H1 (cell line): Measurements from ENCODE around the gene FAM149B1. TPM values are rescaled to one million over a fixed set of nuclear protein-coding genes. Genes with fewer than 3 reads are reported as not detected.

Source experiments
- CTCF ChIA-PET: fragments of 300-600 bp; sonication (Branson Sonifier 250); formaldehyde crosslinking; loops from one replicate; lab custom pipeline; 2021; ENCODE audit not compliant: partially characterized antibody; lab: Charles Lee
- POLR2A ChIA-PET: fragments of 300-600 bp; sonication (Branson Sonifier 250); formaldehyde crosslinking; loops from one replicate; lab custom pipeline; 2021; ENCODE audit warnings: inconsistent platforms; ENCODE audit not compliant: partially characterized antibody; lab: Charles Lee
- DNase-seq, 2 experiments: peaks; one replicate each; pipeline versions ENCODE4 v3.0.0 to v3.0.0-alpha.2; 2010 to 2022; ENCODE audit warnings: low spot score in 2 of 2, low read depth in 1 of 2, mixed read lengths in 1 of 2
- FAIRE-seq: peaks from 2 replicates; lab custom pipeline; 2011; peaks lifted over from hg19 to GRCh38; lab: Jason Lieb, UNC
- H2AFZ ChIP-seq: 2 replicates; pipeline ENCODE4 v1.8.1; 2012; ENCODE audit warnings: low read length, inconsistent platforms
- H2AK5ac ChIP-seq: 2 replicates; pipeline ENCODE4 v1.6.1; 2013; ENCODE audit warnings: low read depth, low read length
- H2BK120ac ChIP-seq: replicated peaks from 2 replicates; pipeline ENCODE3; 2013; ENCODE audit warnings: low read depth, low read length, inconsistent platforms
- H2BK12ac ChIP-seq: 2 replicates; pipeline ENCODE4 v1.6.1; 2013; ENCODE audit warnings: low read depth, low read length
- H2BK15ac ChIP-seq: 2 replicates; pipeline ENCODE4 v1.6.1; 2013; ENCODE audit warnings: low read length
- H2BK20ac ChIP-seq: 2 replicates; pipeline ENCODE4 v1.6.1; 2013; ENCODE audit warnings: low read length
- H2BK5ac ChIP-seq: 2 replicates; pipeline ENCODE4 v1.6.1; 2013; ENCODE audit warnings: low read depth, low read length
- H3K14ac ChIP-seq: 2 replicates; pipeline ENCODE4 v1.6.1; 2013; ENCODE audit warnings: inconsistent platforms; ENCODE audit not compliant: insufficient read length
- H3K18ac ChIP-seq: 2 replicates; pipeline ENCODE4 v1.6.1; 2013; ENCODE audit warnings: low read length; ENCODE audit errors: extremely low read depth
- H3K23ac ChIP-seq: 2 replicates; pipeline ENCODE4 v1.6.1; 2013; ENCODE audit warnings: inconsistent platforms; ENCODE audit not compliant: insufficient read length
- H3K23me2 ChIP-seq: 2 replicates; pipeline ENCODE4 v1.6.1; 2013; ENCODE audit warnings: low read depth, low read length
- H3K27ac ChIP-seq: 2 replicates; pipeline ENCODE4 v1.6.1; 2011; ENCODE audit warnings: low read depth, low read length, inconsistent platforms
- H3K27me3 ChIP-seq, 4 experiments: replicated peaks in 1 of 4; 1 replicate in 1 of 4; 2 replicates in 3 of 4; pipeline versions ENCODE4 v1.6.1 to v1.8.1; 2011 to 2013; ENCODE audit warnings: low read length in 3 of 4, mild to moderate bottlenecking in 3 of 4, inconsistent platforms in 2 of 4, mixed read lengths in 2 of 4, moderate library complexity in 1 of 4; ENCODE audit not compliant: control insufficient read depth in 3 of 4, insufficient read depth in 3 of 4; ENCODE audit errors: extremely low read depth in 1 of 4
- H3K36me3 ChIP-seq, 4 experiments: 2 replicates each; pipeline versions ENCODE4 v1.6.1 to v1.8.1; 2011 to 2013; ENCODE audit warnings: mild to moderate bottlenecking in 4 of 4, low read length in 3 of 4, moderate library complexity in 2 of 4, control low read depth in 1 of 4, inconsistent platforms in 1 of 4; ENCODE audit not compliant: insufficient read depth in 4 of 4, control insufficient read depth in 2 of 4
- H3K4ac ChIP-seq: replicated peaks from 2 replicates; pipeline ENCODE3; 2013; ENCODE audit warnings: low read length, low read depth, mixed read lengths, inconsistent platforms; ENCODE audit not compliant: insufficient read length
- H3K4me1 ChIP-seq, 4 experiments: replicated peaks in 1 of 4; 1 replicate in 1 of 4; 2 replicates in 3 of 4; pipeline versions ENCODE4 v1.6.1 to v1.8.1; 2011 to 2013; ENCODE audit warnings: low read length in 3 of 4, inconsistent platforms in 2 of 4, mixed read lengths in 1 of 4; ENCODE audit not compliant: insufficient read depth in 4 of 4, control insufficient read depth in 3 of 4
- H3K4me2 ChIP-seq, 2 experiments: 2 replicates each; pipeline versions ENCODE4 v1.6.1 to v1.8.1; 2011 to 2013; ENCODE audit warnings: low read depth in 2 of 2, low read length in 2 of 2, control low read depth in 1 of 2, inconsistent platforms in 1 of 2, mild to moderate bottlenecking in 1 of 2; ENCODE audit not compliant: insufficient read depth in 1 of 2
- H3K4me3 ChIP-seq, 4 experiments: fragments of 200-600, 300-600 bp in 1 of 4; sonication (generic), shearing (Covaris generic), sonication (Bioruptor Twin) in 1 of 4; 2 replicates each; pipeline versions ENCODE4 v1.5.1 to v1.8.1; 2011 to 2016; ENCODE audit warnings: low read length in 4 of 4, low read depth in 3 of 4, control low read depth in 2 of 4, inconsistent platforms in 2 of 4, mild to moderate bottlenecking in 2 of 4, mixed read lengths in 1 of 4, moderate library complexity in 1 of 4; ENCODE audit not compliant: insufficient read depth in 2 of 4; ENCODE audit errors: extremely low read depth in 1 of 4
- H3K56ac ChIP-seq: replicated peaks from 2 replicates; pipeline ENCODE3; 2013; ENCODE audit warnings: low read depth, mild to moderate bottlenecking, mixed read lengths, low read length, inconsistent platforms; ENCODE audit not compliant: insufficient read length
- H3K79me1 ChIP-seq: 2 replicates; pipeline ENCODE4 v1.6.1; 2013; ENCODE audit warnings: low read depth, low read length, control low read depth
- H3K79me2 ChIP-seq, 2 experiments: 2 replicates each; pipeline versions ENCODE4 v1.6.1 to v1.8.1; 2012 to 2013; ENCODE audit warnings: low read length in 2 of 2, mild to moderate bottlenecking in 2 of 2, inconsistent platforms in 1 of 2; ENCODE audit not compliant: insufficient read depth in 2 of 2, control insufficient read depth in 1 of 2
- H3K9ac ChIP-seq, 4 experiments: replicated peaks in 1 of 4; 1 replicate in 1 of 4; 2 replicates in 3 of 4; pipeline versions ENCODE4 v1.6.1 to v1.8.1; 2011 to 2013; ENCODE audit warnings: low read depth in 3 of 4, low read length in 3 of 4, control low read depth in 2 of 4, mild to moderate bottlenecking in 2 of 4, moderate library complexity in 2 of 4, inconsistent platforms in 1 of 4; ENCODE audit errors: extremely low read depth in 1 of 4
- H3K9me3 ChIP-seq, 2 experiments: 2 replicates each; pipeline versions ENCODE4 v1.6.1 to v1.8.1; 2012 to 2013; ENCODE audit warnings: mild to moderate bottlenecking in 2 of 2, moderate library complexity in 2 of 2, control low read depth in 1 of 2, inconsistent platforms in 1 of 2, low read depth in 1 of 2, low read length in 1 of 2, mixed read lengths in 1 of 2; ENCODE audit not compliant: insufficient read depth in 2 of 2
- H4K20me1 ChIP-seq, 2 experiments: replicated peaks in 1 of 2; 2 replicates each; pipeline versions ENCODE3 to v1.8.1; 2011 to 2013; ENCODE audit warnings: inconsistent platforms in 2 of 2, low read length in 2 of 2, mild to moderate bottlenecking in 1 of 2; ENCODE audit not compliant: insufficient read depth in 2 of 2, control insufficient read depth in 1 of 2
- H4K5ac ChIP-seq: 2 replicates; pipeline ENCODE4 v1.6.1; 2013; ENCODE audit warnings: low read length, low read depth, mixed read lengths, inconsistent platforms; ENCODE audit not compliant: insufficient read length
- H4K8ac ChIP-seq: 2 replicates; pipeline ENCODE4 v1.8.0; 2013; ENCODE audit warnings: mild to moderate bottlenecking, moderate library complexity, low read length, inconsistent platforms; ENCODE audit not compliant: insufficient read depth; ENCODE audit errors: extremely low read depth
- H4K91ac ChIP-seq: replicated peaks from 2 replicates; pipeline ENCODE3; 2013; ENCODE audit warnings: low read length, mixed read lengths, inconsistent platforms; ENCODE audit not compliant: insufficient read length
- CHD2 ChIP-seq: IDR thresholded peaks from 2 replicates; pipeline ENCODE4 v1.6.1; 2012; ENCODE audit warnings: low read length, improper control_type of control experiment
- GTF2F1 ChIP-seq: IDR thresholded peaks from 2 replicates; pipeline ENCODE4 v1.6.1; 2012; ENCODE audit warnings: low read depth, low read length, improper control_type of control experiment, borderline replicate concordance
- JUN ChIP-seq: IDR thresholded peaks from 2 replicates; pipeline ENCODE4 v1.6.1; 2011; ENCODE audit warnings: low read depth, mild to moderate bottlenecking, improper control_type of control experiment, low read length
- JUND ChIP-seq: IDR thresholded peaks from 2 replicates; pipeline ENCODE4 v1.6.1; 2011; ENCODE audit warnings: mild to moderate bottlenecking, improper control_type of control experiment, low read length
- NRF1 ChIP-seq: IDR thresholded peaks from 2 replicates; pipeline ENCODE4 v1.6.1; 2011; ENCODE audit warnings: mild to moderate bottlenecking, low read depth, low read length, improper control_type of control experiment
- PHF8 ChIP-seq: fragments of 200-600 bp; sonication (generic); conservative IDR thresholded peaks from 2 replicates; pipeline ENCODE4 v1.7.1; 2012; ENCODE audit warnings: low read depth, mild to moderate bottlenecking, inconsistent platforms, low read length, moderate library complexity
- RFX5 ChIP-seq: IDR thresholded peaks from 2 replicates; pipeline ENCODE4 v1.6.1; 2011; ENCODE audit warnings: low read depth, low read length, improper control_type of control experiment, borderline replicate concordance
- RNF2 ChIP-seq: fragments of 200-900, 300-1000 bp; sonication (generic); IDR thresholded peaks from 2 replicates; pipeline ENCODE4 v1.7.1; 2016; ENCODE audit warnings: borderline replicate concordance, low read depth, mild to moderate bottlenecking, antibody characterized with exemption, low read length; ENCODE audit not compliant: poor library complexity, severe bottlenecking; ENCODE audit errors: missing control alignments
- TAF7 ChIP-seq: optimal IDR thresholded peaks from 2 replicates; pipeline ENCODE3; 2011; ENCODE audit warnings: low read depth, mild to moderate bottlenecking, inconsistent platforms, low read length, moderate library complexity, borderline replicate concordance
- TCF12 ChIP-seq: IDR thresholded peaks from 2 replicates; pipeline ENCODE4 v1.6.1; 2011; ENCODE audit warnings: low read depth, mild to moderate bottlenecking, low read length
- ZNF274 ChIP-seq: IDR thresholded peaks from 2 replicates; pipeline ENCODE4 v1.7.0; 2012; ENCODE audit warnings: low read length, borderline replicate concordance; ENCODE audit errors: extremely low read depth
- WGBS, 2 experiments: shearing (Covaris generic) in 1 of 2; methylation state at CpG; one replicate each; pipeline versions ENCODE4 v1.1.6 to v1.1.7; 2013 to 2015; ENCODE audit warnings: low lambda C conversion rate in 2 of 2, mixed read lengths in 2 of 2, inconsistent platforms in 1 of 2, low coverage in 1 of 2, missing lambda C conversion rate in 1 of 2; ENCODE audit not compliant: insufficient replicate concordance in 2 of 2, insufficient coverage in 1 of 2, insufficient read length in 1 of 2; ENCODE audit errors: extremely low coverage in 1 of 2, missing lambda C conversion rate in 1 of 2; 5-methylcytosine and 5-hydroxymethylcytosine counted together
- polyA plus RNA-seq, 7 experiments: library from polyadenylated mRNA; depleted of rRNA in 3 of 7; stranded (reverse) in 5 of 7; unstranded in 2 of 7; fragments of >200 nt in 5 of 7; fragments of 200-250 nt in 2 of 7; gene quantifications; 1 replicate in 5 of 7; 2 replicates in 1 of 7; 4 replicates in 1 of 7; pipeline versions ENCODE4 v1.2.1 to v1.2.3, GENCODE V29; 2011 to 2013; ENCODE audit warnings: missing spikeins in 2 of 7, mixed read lengths in 2 of 7
- total RNA-seq: library from RNA; stranded (reverse); fragmentation: NEBNext Ultra II Directional; extraction: Animal tissue kit (Norgen Biotek cat#: 25700); gene quantifications from 2 replicates; pipeline ENCODE4 v1.2.1, GENCODE V29; 2021
- TF ChIP-seq, protein P1 (sequence below), 3 experiments: IDR thresholded peaks; 1 replicate in 2 of 3; 2 replicates in 1 of 3; pipeline versions ENCODE4 v1.5.1 to v1.6.1; 2011; ENCODE audit warnings: low read length in 3 of 3, mild to moderate bottlenecking in 3 of 3, inconsistent platforms in 2 of 3, low read depth in 1 of 3, moderate library complexity in 1 of 3; ENCODE audit not compliant: insufficient read depth in 1 of 3; ENCODE audit errors: control extremely low read depth in 1 of 3

Gene FAM149B1
- total and polyA plus RNA-seq, 2 of the 8 experiments (the other 6 are each of a cell fraction or from before 2014, with no cell fraction given) = 16.8 to 21.9 TPM

- H3K27ac ChIP-seq = no peak overlapping the region
- H3K4me1 ChIP-seq = 0 out of 7 replicates have a peak, but pooled peaks cover 0 to 3% (median under 1%) of the 10 kb centered on the region in 4 experiments
- H2BK15ac ChIP-seq = no peak overlapping the region
- CTCF ChIA-PET = no interaction called here
- H3K27me3 ChIP-seq = no peaks in the 10 kb centered on the region
- no peaks in the 10 kb centered on the region for H3K23me2 ChIP-seq
- no peak overlapping the region for H2AK5ac ChIP-seq
- H3K4me3 ChIP-seq = no peak overlapping the region
- H3K9me3 ChIP-seq = no peaks in the 10 kb centered on the region
- DNase-seq (no peak), FAIRE-seq (no peak)
- H3K14ac ChIP-seq = no peak overlapping the region
- H2AFZ ChIP-seq = no peak overlapping the region
- no peak overlapping the region for H2BK20ac ChIP-seq
- no peak overlapping the region for H4K91ac ChIP-seq
- H3K56ac ChIP-seq = no peak overlapping the region
- H2BK5ac ChIP-seq = no peak overlapping the region
- no peaks in the 10 kb centered on the region for H3K79me2 ChIP-seq
- H4K20me1 ChIP-seq = no peaks in the 10 kb centered on the region
- no peak overlapping the region for H3K4ac ChIP-seq
- H3K9ac ChIP-seq = no peak overlapping the region
- no peak overlapping the region for H2BK12ac ChIP-seq
- no peak overlapping the region for H3K23ac ChIP-seq
- POLR2A ChIA-PET = interaction anchor here (0.9 to 1.5 kb wide), 2 partner anchors 9 to 16 kb away, joined by 3 read pairs; partner anchors contain the start of gene NUDT13
- 92% methylated on average over 1 of the region's 1 CpG; no CpG with 5 or more reads in 1 of the 2 experiments for WGBS, 2 experiments
- H3K79me1 ChIP-seq = no peaks in the 10 kb centered on the region
- no peak overlapping the region for H3K4me2 ChIP-seq
- no peaks in the 10 kb centered on the region for H3K36me3 ChIP-seq
- no peak overlapping the region for H4K5ac ChIP-seq
- no peak overlapping the region for H2BK120ac ChIP-seq
- no peak overlapping the region for H4K8ac ChIP-seq
- H3K18ac ChIP-seq = no peak overlapping the region
- no peak for TF ChIP-seq RNF2
- no peak for TF ChIP-seq GTF2F1
- no peak for TF ChIP-seq JUN
- TF ChIP-seq NRF1 = no peak
- no peak for TF ChIP-seq RFX5
- no peak for TF ChIP-seq CHD2
- no peak for TF ChIP-seq PHF8
- TF ChIP-seq JUND = no peak
- no peak for TF ChIP-seq TCF12
- no peak for TF ChIP-seq TAF7
- no peak for TF ChIP-seq ZNF274
- TF ChIP-seq, protein P1, sequence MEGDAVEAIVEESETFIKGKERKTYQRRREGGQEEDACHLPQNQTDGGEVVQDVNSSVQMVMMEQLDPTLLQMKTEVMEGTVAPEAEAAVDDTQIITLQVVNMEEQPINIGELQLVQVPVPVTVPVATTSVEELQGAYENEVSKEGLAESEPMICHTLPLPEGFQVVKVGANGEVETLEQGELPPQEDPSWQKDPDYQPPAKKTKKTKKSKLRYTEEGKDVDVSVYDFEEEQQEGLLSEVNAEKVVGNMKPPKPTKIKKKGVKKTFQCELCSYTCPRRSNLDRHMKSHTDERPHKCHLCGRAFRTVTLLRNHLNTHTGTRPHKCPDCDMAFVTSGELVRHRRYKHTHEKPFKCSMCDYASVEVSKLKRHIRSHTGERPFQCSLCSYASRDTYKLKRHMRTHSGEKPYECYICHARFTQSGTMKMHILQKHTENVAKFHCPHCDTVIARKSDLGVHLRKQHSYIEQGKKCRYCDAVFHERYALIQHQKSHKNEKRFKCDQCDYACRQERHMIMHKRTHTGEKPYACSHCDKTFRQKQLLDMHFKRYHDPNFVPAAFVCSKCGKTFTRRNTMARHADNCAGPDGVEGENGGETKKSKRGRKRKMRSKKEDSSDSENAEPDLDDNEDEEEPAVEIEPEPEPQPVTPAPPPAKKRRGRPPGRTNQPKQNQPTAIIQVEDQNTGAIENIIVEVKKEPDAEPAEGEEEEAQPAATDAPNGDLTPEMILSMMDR (IDR thresholded peaks at IDR 0.05; ENCODE audit: control extremely low read depth in 1 of 3, insufficient read depth in 1 of 3, low read depth in 1 of 3, low read length in 3 of 3) = no peak
Observed at GRCh38 chr10:73119457-73119856, 48.5 kb upstream of the FAM149B1 start.
